ENCODE measurements around the gene FADS2. TPM values are rescaled to one million over a fixed set of nuclear protein-coding genes. Genes with fewer than 3 reads are reported as not detected.

FADS2 gene
- total RNA-seq, 8 experiments from 2014 or later: 80.3 to 358 (median 141) TPM

GRCh38 chr11:61815790-61816735 is 12.0 kb upstream of the FADS2 start:
- Histone ChIP-seq H3K27ac (peak overlapping the region; percentile 92 to 94), H3K4me1 (replicated peaks in 1 of 2) (peaks cover 11 to 14% of the 10 kb centered on the region in 2 donors), H3K4me3 (peak overlapping the region; percentile 47 to 76 (median 69))
- 0 to 1% (median 0%) methylated on average over 1 to 12 of the region's 69 CpGs; no CpG with 5 or more reads in 4 of the 10 experiments for WGBS, 10 experiments
- in situ Hi-C loops (cut with MboI; ENCODE audit: low pct_unique_long_range_greater_than_20kb in 2 of 9, low sequenced_read_pairs in 9 of 9, unreplicated experiment in 9 of 9): no loop called here
- ATAC-seq (replicated peaks in 6 of 8): peak; percentile 12 to 30 (median 14)

- peaks cover 11 to 14% of the 10 kb centered on the region in 2 donors for H3K4me1 ChIP-seq (replicated peaks in 1 of 2)
- peak within 1 kb of the TSS; percentile 47 to 76 (median 69) for H3K4me3 ChIP-seq
- peak; percentile 25 to 78 (median 72) for ATAC-seq (replicated peaks in 6 of 8)
- in situ Hi-C loops (cut with MboI; ENCODE audit: low pct_unique_long_range_greater_than_20kb in 2 of 9, low sequenced_read_pairs in 9 of 9, unreplicated experiment in 9 of 9): no loop called here
- peak within 1 kb of the TSS; percentile 92 to 94 for H3K27ac ChIP-seq
- 0 to 18% (median 0%) methylated on average over 1 to 13 of the region's 73 CpGs; no CpG with 5 or more reads in 4 of the 10 experiments for WGBS, 10 experiments
Measured at GRCh38 chr11:61816736-61817455, 11.2 kb upstream of the FADS2 start, which contains the start of gene FADS1. TSS of gene FADS1 (minus strand) at chr11:61817003. CDS start at chr11:61816929, 74 bp downstream.

- 24 to 100% (median 41%) methylated on average over 1 to 5 of the region's 6 CpGs; no CpG with 5 or more reads in 1 of the 10 experiments for WGBS, 10 experiments
- no peak for ATAC-seq (replicated peaks in 6 of 8)
- in situ Hi-C loops (cut with MboI; ENCODE audit: low pct_unique_long_range_greater_than_20kb in 2 of 9, low sequenced_read_pairs in 9 of 9, unreplicated experiment in 9 of 9): no loop called here
- H3K4me1 ChIP-seq (replicated peaks in 1 of 2): peaks cover 11 to 14% of the 10 kb centered on the region in 2 donors
- peak overlapping the region; percentile 47 to 76 (median 69) for H3K4me3 ChIP-seq
- H3K27ac ChIP-seq: peak overlapping the region; percentile 80 to 85
Measured at GRCh38 chr11:61817471-61818202, 10.5 kb upstream of the FADS2 start.

GRCh38 chr11:61820174-61820573 is 7.9 kb upstream of the FADS2 start:
- peak in 2 of 8 experiments; percentile 11 to 16 for ATAC-seq (replicated peaks in 6 of 8)
- 0 to 100% (median 90%) methylated on average over 1 to 2 of the region's 2 CpGs; no CpG with 5 or more reads in 3 of the 10 experiments for WGBS, 10 experiments

GRCh38 chr11:61826930-61827570 is 1.1 kb upstream of the FADS2 start:
- peak in 5 of 8 experiments; percentile 1 to 6 (median 3) for ATAC-seq (replicated peaks in 6 of 8)
- peak overlapping the region; percentile 97 to 98 for H3K27ac ChIP-seq
- H3K4me1 ChIP-seq (replicated peaks in 1 of 2): peaks cover 31 to 36% of the 10 kb centered on the region in 2 donors
- H3K4me3 ChIP-seq: peak overlapping the region; percentile 57 to 93 (median 90)
- in situ Hi-C loops (cut with MboI; ENCODE audit: low pct_unique_long_range_greater_than_20kb in 2 of 9, low sequenced_read_pairs in 9 of 9, unreplicated experiment in 9 of 9): no loop called here
- WGBS, 10 experiments: 4 to 20% (median 7%) methylated on average over 2 to 5 of the region's 23 CpGs; no CpG with 5 or more reads in 7 of the 10 experiments

More at GRCh38 chr11:61820174-61820573, 7.9 kb upstream of the FADS2 start:
- Histone ChIP-seq H3K27ac (no peak overlapping the region), H3K4me1 (replicated peaks in 1 of 2) (peaks cover 6 to 8% of the 10 kb centered on the region in 2 donors), H3K4me3 (no peak overlapping the region)
- in situ Hi-C loops (cut with MboI; ENCODE audit: low pct_unique_long_range_greater_than_20kb in 2 of 9, low sequenced_read_pairs in 9 of 9, unreplicated experiment in 9 of 9): no loop called here

- ATAC-seq (replicated peaks in 6 of 8): no peak
- Histone ChIP-seq H3K27ac (peak overlapping the region; percentile 97 to 98), H3K4me1 (replicated peaks in 1 of 2) (peaks cover 38 to 43% of the 10 kb centered on the region in 2 donors), H3K4me3 (peak overlapping the region; percentile 57 to 93 (median 90))
- no CpG with 5 or more reads among the region's 16 CpGs for WGBS, 10 experiments
- in situ Hi-C loops (cut with MboI; ENCODE audit: low pct_unique_long_range_greater_than_20kb in 2 of 9, low sequenced_read_pairs in 9 of 9, unreplicated experiment in 9 of 9): no loop called here
Measured at GRCh38 chr11:61828379-61828628, 204 bp downstream of the FADS2 start.

- Histone ChIP-seq H3K4me1 (replicated peaks in 1 of 2) (peaks cover 43 to 47% of the 10 kb centered on the region in 2 donors), H3K27ac (peak overlapping the region; percentile 97 to 98), H3K4me3 (peak overlapping the region; percentile 57 to 93 (median 90))
- 0 to 4% (median 0%) methylated on average over 10 to 24 of the region's 55 CpGs; no CpG with 5 or more reads in 6 of the 10 experiments for WGBS, 10 experiments
- in situ Hi-C loops (cut with MboI; ENCODE audit: low pct_unique_long_range_greater_than_20kb in 2 of 9, low sequenced_read_pairs in 9 of 9, unreplicated experiment in 9 of 9): no loop called here
- ATAC-seq (replicated peaks in 6 of 8): peak; percentile 4 to 23 (median 10)
Measured at GRCh38 chr11:61828629-61829407, 718 bp downstream of the FADS2 start.

- no peak for ATAC-seq (replicated peaks in 6 of 8)
- in situ Hi-C loops (cut with MboI; ENCODE audit: low pct_unique_long_range_greater_than_20kb in 2 of 9, low sequenced_read_pairs in 9 of 9, unreplicated experiment in 9 of 9): no loop called here
- Histone ChIP-seq H3K4me1 (replicated peaks in 1 of 2) (peaks cover 53 to 57% of the 10 kb centered on the region in 2 donors), H3K4me3 (peak overlapping the region; percentile 57 to 93 (median 90)), H3K27ac (peak overlapping the region in 1 of 2 donors; percentile 98)
- 12 to 86% (median 51%) methylated on average over 1 to 4 of the region's 4 CpGs; no CpG with 5 or more reads in 4 of the 10 experiments for WGBS, 10 experiments
Measured at GRCh38 chr11:61829806-61830205, 1.7 kb downstream of the FADS2 start.

- in situ Hi-C loops (cut with MboI; ENCODE audit: low pct_unique_long_range_greater_than_20kb in 2 of 9, low sequenced_read_pairs in 9 of 9, unreplicated experiment in 9 of 9): no loop called here
- Histone ChIP-seq H3K4me3 (peak overlapping the region; percentile 57 to 93 (median 90)), H3K27ac (no peak overlapping the region), H3K4me1 (replicated peaks in 1 of 2) (peaks cover 59 to 63% of the 10 kb centered on the region in 2 donors)
- ATAC-seq (replicated peaks in 6 of 8): no peak
- WGBS, 10 experiments: 2 to 73% (median 29%) methylated on average over 2 to 8 of the region's 8 CpGs; no CpG with 5 or more reads in 1 of the 10 experiments
Measured at GRCh38 chr11:61830237-61831105, 2.4 kb downstream of the FADS2 start.

GRCh38 chr11:61832207-61832606 is 4.1 kb downstream of the FADS2 start:
- no peak for ATAC-seq (replicated peaks in 6 of 8)
- H3K4me3 ChIP-seq: no peak overlapping the region
- peak overlapping the region in 1 of 2 donors; percentile 28 for H3K27ac ChIP-seq
- 90 to 94% methylated on average over 2 to 3 of the region's 4 CpGs; no CpG with 5 or more reads in 8 of the 10 experiments for WGBS, 10 experiments
- peaks cover 49 to 54% of the 10 kb centered on the region in 2 donors for H3K4me1 ChIP-seq (replicated peaks in 1 of 2)
- in situ Hi-C loops (cut with MboI; ENCODE audit: low pct_unique_long_range_greater_than_20kb in 2 of 9, low sequenced_read_pairs in 9 of 9, unreplicated experiment in 9 of 9): no loop called here

- in situ Hi-C loops (cut with MboI; ENCODE audit: low pct_unique_long_range_greater_than_20kb in 2 of 9, low sequenced_read_pairs in 9 of 9, unreplicated experiment in 9 of 9): no loop called here
- Histone ChIP-seq H3K27ac (no peak overlapping the region), H3K4me1 (replicated peaks in 1 of 2) (peaks cover 49 to 52% of the 10 kb centered on the region in 2 donors), H3K4me3 (no peak overlapping the region)
- 79 to 92% (median 80%) methylated on average over 2 to 7 of the region's 7 CpGs; no CpG with 5 or more reads in 7 of the 10 experiments for WGBS, 10 experiments
- ATAC-seq (replicated peaks in 6 of 8): no peak
Measured at GRCh38 chr11:61832754-61833153, 4.7 kb downstream of the FADS2 start.

All from motor neuron (in vitro differentiated cells).